Hepatic stellate cell (primary cell): ENCODE data around the gene C17orf67.
A peak's percentile ranks its signal among the peaks of the same experiment; 100 is the strongest.

ENCODE experiments used
- DNase-seq: peaks from one replicate; pipeline ENCODE4 v3.0.0; 2011; ENCODE audit warnings: low spot score

C17orf67 gene, protein sequence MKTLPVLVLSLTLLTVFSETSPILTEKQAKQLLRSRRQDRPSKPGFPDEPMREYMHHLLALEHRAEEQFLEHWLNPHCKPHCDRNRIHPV

DNA sequence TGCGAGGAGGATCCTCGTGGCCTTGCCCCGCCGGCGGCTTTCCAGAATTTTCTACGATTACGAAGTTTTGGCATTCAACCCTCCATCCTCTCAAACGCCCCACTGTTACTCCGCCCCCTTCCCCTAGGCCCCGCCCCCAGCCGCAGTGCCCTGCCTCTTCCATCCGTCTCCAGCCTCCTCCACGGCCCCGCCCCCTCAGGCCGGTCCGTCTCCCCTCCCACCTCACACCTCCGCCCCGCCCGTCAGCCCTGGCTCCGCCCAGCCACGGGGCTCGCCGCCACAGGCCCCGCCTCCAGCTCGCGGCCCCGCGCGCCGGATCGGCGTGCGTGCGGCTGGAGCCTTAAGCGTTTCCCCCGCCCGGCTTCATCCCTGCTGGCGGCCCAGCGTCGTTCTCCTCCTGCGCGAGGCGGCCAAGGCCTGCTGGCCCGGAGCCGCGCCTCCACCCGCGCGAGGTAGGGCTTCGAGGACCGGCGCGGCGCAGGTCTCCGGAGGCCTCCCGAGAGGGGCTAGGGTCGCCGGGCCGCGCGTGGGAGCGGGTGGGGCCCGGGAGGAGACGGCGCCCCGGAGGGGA is at the start of gene C17orf67, which contains the start of gene DGKE:
Gene C17orf67 (minus strand): TSS at position 112 of the 571 bp plus-strand sequence. CDS start 18,110 bp downstream, outside the sequence.
Gene DGKE (plus strand): TSS at position 343 of the 571 bp plus-strand sequence. CDS start 645 bp downstream, outside the sequence.
- DNase-seq = peak; percentile 94

DNA sequence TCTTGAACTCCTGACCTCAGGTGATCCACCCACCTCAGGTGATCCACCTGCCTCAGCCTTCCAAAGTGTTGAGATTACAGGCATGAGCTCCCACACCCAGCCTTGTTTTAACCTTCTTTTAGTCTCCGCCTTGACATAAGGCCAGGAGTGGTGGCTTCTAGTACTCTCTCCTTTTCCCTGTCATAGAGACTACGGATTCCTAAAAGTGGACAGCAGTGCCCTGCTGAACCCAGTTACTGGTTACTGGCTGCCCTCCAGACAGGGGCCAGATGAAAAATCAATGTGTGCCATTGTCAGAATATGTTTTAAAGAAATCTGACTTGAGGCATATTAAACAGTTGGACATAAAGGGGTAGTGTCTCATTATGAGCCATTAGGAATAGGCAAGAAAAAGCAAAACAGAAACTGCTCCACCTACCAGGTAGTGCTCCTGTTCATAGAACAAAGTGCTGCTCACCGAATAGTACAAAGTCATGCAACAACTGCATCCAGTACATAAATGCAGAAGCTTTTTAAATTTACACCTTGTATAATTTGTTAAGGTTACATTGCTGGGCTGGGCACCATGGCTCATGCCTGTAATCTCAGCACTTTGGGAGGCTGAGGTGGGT is 48.1 kb upstream of the C17orf67 start:
- DNase-seq = no peak

DNA sequence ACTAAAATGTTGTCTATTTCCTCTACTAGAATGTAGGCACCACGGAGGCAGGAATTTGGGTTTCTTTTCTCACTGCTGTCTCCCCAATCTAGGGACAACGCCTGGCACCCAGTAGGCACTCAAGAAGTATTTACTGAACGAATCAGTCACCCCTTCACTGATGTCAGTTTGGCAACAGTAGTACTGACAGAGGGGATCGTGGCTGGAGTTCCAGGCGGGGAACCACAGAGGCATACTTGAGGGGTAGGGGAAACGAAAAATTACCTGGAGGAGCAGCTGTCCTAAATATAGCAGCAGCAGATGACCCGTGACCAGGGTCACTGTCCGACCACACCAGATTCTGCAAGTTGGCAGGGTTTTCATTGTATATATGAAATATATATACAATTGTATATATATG is 46.9 kb upstream of the C17orf67 start:
- DNase-seq = no peak

DNA sequence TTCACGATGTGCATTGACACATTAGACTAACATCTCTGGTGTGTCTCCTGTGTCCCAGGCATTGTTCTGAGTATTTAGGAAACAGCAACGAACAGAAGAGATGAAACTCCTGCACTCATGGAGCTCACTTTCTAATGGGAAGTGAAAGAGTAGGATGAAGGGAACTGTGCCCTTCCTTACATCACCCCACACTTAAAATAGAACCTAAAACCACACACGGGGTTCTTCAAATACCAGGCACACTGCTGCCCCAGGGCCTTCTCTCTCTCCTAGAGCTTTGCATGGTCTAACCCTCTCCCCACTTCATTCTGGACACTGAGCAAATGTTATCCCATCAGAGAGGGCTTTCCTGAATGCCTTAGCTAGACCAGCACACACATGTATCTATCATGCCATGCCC is 46.4 kb upstream of the C17orf67 start:
- DNase-seq = no peak

DNA sequence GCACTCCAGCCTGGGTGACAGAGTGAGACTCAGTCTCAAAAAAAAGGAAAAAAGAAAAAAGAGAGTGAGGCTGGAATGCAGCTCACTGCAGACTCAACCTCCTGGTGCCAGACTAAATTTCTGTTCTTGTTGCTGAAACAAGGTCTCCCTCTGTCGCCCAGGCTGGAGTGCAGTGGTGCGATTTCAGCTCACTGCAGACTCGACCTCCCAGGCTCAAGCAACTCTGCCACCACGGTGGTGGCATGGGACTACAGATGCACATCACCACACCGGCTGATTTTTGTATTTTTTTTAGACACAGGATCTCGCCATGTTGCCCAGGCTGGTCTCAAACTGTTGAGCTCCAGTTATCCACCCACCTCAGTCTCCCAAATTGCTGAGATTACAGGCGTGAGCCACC is 45.6 kb upstream of the C17orf67 start:
- DNase-seq = no peak

DNA sequence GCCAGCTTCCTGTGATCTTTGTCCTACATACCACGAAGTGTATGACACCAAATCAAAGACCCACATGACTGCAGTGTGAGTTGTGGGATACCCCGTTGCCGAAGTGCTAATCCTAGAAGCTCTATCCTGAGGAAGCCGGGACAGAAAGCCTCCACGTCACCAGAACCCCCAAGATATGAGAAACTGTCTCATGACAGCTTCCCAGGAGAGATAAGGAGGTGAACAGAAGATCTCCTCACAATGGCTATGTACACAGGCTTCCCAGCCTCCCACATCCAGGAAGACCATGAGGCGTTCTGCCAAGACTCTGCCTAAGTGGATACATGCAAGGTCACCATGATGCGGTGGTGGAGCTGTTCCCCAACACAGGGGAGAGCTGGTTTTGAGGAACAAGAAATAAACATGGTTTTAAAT is 43.1 kb upstream of the C17orf67 start:
- DNase-seq = no peak

DNA sequence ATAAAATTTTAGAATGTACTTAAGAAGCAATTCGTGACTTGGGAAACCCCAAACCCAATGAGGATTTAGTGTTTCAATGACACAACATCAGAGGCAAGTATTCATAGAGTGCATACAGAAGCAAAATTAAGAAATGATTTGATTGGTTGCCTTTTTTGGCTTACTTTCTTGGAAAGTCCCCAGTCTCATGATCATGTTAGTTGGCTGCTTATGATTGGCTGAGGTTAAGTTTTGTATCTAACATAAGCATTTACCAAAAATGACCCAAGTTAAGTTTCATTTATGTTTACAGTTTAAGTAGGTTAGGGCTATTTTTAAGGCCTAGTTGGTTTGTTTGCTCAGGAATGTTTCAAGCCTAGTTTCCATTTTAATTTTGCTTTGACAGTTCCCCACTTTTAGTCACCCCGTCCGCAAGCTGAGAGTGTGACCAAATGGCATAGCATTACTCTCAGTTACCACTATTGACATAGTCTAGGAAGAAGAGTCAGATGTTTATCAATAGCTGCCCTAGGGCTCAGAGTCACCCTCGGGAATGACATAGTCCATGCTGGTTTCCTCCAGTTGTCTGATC is 36.4 kb upstream of the C17orf67 start:
- no peak for DNase-seq

DNA sequence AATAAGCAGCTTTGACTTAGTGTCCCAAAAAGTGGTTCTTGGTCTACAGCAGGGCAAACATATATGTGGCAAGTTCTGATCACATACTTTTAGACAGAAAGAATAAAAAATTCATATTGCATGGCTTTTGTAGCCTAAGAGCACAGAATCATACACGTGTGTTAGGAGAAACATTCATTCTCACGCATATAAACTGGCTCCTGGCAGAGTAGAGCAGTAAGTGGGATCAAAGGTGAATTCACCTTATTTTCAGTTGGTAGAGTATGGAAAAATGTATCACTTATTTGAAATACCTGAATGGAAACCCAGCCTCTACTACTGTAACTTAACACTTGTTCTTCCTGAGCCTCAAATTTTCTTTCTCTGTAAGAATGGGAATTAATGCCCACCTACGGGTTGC is 35.0 kb upstream of the C17orf67 start:
- no peak for DNase-seq

DNA sequence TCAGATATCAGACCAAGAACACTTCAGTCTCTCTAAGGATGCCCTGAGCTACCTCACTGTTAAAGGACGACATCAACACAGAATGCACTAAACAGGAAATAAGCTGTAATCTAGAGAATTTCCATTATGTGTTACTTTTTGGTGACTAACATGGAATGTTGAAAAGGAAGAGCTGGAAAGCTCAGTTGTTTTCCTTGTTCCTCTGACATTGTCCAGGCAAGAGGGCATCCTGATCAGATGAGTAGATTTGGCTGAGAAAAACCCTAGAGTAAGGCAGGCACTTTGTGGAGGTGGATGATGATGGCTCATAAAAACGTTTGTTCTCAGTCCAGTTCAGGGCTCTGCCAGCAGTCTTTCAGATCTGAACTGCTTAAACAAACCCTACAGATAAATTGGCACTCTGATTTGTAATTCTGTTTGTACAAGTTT is 34.2 kb upstream of the C17orf67 start:
- DNase-seq = peak; percentile 38

DNA sequence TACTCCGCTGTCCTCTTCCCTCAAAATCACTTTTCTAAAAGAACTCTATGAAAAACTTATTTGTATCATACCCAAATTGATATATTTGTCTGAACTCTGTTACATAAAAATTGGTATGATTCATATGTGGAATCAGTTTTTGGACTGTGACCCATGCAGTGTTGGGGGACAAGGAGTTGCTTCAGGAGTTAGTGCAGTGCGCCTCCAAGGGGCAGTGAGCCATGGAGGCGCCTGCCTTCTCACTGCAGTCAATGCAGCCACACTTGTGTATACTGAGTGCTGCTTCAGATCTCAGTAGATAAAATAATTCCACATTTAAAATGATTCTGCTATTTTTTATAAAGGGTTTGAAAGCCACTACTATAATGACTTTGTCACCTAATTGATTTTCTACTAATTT is 32.8 kb upstream of the C17orf67 start:
- no peak for DNase-seq

DNA sequence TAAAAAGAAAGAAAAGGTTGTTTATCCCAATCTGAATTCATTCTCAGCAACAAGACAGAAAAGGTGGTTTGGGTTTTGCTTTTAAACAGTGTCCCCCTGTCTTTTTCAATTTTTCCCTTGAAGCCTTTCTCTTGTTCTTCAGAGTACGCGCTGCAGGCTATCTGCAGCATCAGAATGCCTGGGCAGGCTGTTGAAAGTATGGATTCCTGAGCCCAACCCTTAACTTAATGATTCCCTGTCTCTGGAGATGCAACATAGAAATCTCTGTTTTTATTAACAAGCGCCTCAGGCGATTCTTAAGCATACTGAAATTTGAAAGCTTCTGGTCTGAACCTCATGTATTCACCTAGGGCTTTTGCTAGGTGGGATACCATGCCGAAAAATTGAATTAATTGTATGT is 32.4 kb upstream of the C17orf67 start:
- no peak for DNase-seq

DNA sequence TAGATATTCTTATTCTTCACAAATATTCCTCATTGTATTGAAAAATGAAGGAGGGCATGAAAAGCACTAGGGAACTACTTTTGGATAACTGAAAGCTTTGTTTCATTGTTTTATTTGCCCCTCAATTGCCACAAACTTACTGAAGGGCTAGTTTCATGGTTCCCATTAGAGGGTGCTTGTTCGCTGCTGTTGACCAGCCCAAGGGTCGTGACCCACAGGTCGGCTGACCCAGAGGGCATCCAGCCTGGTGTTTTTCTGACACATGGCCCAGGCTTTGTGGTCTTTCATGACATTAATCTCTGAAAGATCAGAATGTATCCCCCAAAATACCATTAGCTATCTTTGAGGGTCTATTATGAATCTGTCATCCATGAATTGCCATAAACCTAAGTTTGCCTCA is 30.3 kb upstream of the C17orf67 start:
- no peak for DNase-seq

DNA sequence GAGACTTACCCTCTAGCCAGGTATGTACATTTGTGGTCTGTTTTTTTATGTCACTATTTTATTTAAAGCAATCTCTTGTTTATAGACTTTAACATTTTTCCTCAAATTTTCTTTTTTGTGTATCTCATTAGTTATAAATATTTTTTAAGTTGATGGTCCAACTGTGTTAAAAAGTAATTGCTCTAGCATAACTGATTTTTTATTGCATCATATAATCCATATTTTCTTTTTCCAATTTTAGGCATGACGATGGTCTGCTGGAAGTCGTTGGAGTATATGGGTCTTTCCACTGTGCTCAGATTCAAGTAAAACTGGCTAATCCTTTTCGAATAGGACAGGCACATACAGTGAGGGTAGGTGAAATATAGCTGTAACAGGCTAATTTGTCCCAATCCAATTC is 28.2 kb upstream of the C17orf67 start:
- no peak for DNase-seq

DNA sequence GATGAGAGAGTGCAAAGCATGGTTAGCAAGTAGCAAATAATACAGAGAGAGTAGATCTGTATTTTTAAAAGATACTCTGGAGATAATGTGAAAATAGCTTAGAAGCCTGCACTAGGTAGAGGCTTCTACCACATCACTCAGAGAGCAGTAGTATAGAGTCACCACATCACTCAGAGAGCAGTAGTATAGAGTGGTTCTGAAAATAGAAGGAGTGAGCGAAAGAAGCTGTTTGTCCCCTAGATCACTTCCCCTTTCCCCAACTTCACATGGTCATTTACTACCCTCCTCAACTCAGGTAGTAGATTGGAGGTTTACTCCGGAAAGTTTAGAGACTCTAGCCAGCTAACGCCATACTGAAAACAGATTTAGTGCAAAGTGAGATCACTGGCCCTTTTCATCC is 17.3 kb upstream of the C17orf67 start:
- DNase-seq = no peak

DNA sequence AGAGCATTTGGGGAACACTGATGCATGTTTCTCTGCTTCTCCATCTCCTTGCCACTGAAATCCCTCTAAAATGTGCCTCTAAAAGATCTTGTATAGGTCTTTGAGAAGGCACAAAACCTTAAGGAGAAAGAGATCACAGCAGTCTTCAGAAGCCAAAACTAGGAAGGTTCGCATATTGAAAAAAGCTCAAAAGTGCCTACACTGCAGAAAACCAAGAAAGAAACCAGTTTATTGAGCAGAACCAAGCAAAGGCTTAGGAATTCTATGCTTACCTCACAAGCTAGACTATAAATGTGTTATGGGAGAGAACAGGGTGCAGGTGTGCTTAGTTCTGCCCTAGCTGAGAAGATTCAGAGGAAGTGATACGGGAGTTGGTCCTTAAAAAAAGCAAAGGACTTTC is 16.9 kb upstream of the C17orf67 start:
- DNase-seq = no peak

DNA sequence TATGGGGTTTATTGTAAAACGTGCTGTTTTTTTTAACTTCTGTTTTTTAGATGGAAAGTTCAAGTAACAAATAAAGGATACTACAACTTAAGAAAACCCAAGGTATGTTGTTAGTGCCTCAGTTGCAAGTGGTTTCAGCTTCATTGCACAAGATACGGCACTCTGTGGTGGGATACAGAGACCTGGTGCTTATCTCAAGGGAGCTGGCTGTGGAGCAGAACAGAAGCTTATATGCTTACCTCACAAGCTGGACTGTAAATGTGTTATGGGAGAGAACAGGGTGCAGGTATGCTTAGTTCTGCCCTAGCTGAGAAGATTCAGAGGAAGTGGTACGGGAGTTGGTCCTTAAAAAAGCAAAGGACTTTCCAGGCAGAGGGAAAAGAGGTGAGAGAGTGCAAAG is 15.4 kb upstream of the C17orf67 start:
- DNase-seq = no peak

DNA sequence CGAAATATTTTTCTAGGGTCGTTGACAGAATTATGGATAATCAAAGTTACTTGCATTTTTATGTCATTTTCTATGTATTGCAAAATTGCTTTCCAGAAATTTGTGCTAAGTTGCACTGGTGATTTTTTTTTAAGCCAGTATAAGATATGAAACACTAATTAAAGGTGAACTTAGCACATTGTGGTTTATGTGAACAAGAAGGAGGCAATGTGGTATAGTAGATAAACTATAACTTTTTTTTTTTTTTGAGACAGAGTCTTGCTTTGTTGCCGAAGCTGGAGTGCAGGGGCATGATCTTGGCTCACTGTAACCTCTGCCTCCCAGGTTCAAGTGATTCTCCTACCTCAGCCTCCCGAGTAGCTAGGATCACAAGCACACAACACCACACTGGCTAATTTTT is 13.4 kb upstream of the C17orf67 start:
- DNase-seq = no peak

DNA sequence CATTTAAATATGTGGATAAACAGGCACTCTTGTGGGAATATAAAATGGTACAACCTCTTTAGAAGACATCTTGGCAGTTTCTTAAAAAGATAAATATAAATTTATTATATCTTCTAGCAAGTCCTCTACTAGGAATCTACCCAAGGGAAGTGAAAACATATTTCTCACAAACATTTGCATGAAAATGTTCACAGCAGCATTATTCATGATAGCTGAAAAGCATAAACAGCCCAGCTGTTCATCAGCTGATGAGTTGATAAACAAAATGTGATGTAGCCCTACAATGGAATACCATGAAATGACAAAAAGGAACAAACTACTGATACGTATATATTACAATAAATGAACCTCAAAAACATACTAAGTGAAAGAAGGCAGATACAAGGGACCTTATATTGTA is 12.2 kb upstream of the C17orf67 start:
- no peak for DNase-seq

DNA sequence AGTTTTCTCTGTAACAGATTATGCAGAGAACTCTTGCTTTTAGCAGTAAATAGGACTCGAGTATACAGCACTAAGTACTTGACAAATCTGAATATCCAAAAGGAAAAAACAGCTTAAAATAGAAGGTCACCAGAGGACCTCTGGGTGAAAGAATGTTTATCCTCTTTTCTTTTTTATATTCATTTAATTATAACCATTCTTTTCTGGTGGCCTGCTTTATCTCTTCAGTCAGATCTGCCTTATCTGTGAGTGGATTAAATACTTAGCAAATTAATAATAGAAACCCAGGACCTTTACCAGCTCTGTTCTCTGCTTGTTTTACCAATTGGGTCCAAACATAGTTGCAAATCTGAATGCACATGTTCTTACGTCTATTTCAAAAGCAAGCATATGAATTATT is 8.9 kb upstream of the C17orf67 start:
- no peak for DNase-seq

DNA sequence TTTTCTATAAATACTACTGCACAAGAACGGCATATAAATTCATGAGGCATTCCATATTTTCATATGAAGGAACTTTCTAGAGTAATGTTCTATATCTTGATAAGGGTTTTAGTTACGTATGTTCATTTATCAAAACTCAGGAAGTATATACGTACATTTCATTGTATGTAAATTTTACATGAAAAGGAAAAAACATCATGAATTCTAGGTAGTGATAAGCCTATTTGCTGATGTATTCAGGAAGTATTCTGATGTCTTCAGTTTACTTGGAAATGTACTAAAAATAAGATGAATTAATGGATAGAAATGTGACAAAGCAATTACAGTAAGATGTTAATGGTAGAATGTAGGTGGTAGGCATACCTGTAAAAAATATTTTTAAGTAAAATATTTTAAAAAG is 5.0 kb upstream of the C17orf67 start:
- no peak for DNase-seq

DNA sequence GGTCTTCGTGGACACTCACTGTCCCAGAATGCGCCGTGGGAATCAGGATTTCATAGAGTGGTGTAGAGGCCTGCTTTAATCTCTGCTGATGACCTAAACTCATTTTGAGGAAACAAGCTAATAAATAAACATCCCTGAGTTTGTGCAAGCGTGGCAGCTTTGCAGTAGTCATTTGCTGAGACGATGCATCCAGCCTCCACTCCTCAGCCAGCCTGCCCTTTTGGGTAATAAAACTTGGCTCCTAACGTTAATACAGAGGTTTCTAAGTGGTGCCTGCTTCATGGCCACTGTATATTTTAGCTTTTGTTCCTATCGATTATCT is 1.5 kb upstream of the C17orf67 start:
- no peak for DNase-seq

DNA sequence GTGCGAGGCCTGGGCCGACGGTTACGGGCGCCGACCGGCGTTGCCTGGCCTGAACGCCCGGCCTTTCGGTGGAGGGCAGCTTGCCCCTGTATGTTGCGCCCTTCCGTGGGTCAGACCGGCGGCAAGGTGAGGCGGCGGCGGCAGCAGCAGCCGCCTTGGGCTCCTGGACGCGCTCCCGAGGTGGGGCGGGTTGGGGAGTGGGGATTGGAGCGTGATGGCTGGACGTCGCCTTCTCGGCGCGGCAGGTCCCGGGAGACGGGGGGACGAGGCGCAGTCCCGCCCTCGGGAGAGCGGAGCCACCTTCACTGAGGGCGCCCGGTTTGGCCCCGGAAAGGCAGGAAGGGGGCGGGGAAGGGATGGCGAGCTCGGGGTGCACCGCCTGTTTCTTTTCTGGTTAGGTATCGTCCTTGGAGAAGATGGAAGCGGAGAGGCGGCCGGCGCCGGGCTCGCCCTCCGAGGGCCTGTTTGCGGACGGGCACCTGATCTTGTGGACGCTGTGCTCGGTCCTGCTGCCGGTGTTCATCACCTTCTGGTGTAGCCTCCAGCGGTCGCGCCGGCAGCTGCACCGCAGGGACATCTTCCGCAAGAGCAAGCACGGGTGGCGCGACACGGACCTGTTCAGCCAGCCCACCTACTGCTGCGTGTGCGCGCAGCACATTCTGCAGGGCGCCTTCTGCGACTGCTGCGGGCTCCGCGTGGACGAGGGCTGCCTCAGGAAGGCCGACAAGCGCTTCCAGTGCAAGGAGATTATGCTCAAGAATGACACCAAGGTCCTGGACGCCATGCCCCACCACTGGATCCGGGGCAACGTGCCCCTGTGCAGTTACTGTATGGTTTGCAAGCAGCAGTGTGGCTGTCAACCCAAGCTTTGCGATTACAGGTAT is 902 bp upstream of the C17orf67 start:
- no peak for DNase-seq
